ENCODE results near the gene ISL2.
A peak's percentile ranks its signal among the peaks of the same experiment; 100 is the strongest.

ISL2 gene

DNA sequence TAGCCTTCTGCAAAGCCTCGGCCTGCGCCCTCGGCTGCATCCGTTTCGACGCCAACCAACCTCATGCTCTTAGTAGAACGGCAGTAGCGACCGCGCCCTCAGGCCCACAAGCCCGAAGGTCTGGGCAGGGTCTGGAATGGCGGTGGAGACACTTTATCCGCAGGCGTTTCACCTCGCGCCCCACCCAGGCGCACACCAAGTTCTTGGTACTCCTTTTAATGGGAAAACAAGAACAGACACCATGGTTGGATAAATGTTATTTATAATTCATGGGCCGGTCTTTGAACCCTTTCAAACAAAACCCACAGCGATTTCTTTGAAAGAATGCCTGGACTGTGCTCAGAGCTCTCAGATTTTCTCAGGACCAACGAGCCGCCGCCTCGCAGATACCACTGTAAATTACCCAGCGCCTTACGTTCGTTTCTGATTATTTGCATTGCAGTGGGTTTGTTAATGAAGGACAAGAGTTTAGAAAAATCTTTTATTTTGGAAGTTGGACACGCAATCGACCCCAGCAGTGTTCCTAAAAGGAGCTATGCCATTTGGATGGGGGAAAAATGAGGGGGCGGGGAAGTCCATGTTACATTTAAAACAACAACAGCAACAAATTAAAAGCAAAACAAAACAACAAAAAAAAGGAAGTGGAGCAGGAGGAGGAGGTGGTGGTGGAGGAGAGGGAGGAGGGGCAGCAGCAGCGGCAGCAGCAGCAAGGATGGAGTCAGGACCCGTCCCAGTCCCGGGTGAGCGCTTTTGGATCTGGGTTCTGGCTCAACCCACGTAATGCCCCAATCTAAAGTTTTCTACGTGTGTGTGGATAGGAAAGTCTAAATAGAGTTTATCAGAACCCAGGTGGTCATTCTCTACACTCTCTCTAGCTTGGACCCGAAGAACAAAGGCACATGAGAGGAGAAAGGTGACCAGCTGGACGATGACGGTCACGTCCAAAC lies 993 bp upstream of the ISL2 start:
- in situ Hi-C loops (cut with HindIII; ENCODE audit: low pct_ligation_motif_present, low sequenced_read_pairs) = no loop called here
- DNase-seq = no peak
- TF ChIP-seq, protein P1, sequence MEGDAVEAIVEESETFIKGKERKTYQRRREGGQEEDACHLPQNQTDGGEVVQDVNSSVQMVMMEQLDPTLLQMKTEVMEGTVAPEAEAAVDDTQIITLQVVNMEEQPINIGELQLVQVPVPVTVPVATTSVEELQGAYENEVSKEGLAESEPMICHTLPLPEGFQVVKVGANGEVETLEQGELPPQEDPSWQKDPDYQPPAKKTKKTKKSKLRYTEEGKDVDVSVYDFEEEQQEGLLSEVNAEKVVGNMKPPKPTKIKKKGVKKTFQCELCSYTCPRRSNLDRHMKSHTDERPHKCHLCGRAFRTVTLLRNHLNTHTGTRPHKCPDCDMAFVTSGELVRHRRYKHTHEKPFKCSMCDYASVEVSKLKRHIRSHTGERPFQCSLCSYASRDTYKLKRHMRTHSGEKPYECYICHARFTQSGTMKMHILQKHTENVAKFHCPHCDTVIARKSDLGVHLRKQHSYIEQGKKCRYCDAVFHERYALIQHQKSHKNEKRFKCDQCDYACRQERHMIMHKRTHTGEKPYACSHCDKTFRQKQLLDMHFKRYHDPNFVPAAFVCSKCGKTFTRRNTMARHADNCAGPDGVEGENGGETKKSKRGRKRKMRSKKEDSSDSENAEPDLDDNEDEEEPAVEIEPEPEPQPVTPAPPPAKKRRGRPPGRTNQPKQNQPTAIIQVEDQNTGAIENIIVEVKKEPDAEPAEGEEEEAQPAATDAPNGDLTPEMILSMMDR (IDR thresholded peaks at IDR 0.05; ENCODE audit: low read depth, low read length, missing control alignments) = no peak
- H3K27ac ChIP-seq = no peak overlapping the region
- no peaks in the 10 kb centered on the region for H3K36me3 ChIP-seq (replicated peaks)
- peaks cover 40% of the 10 kb centered on the region for H3K27me3 ChIP-seq (replicated peaks)
- peak overlapping the region; percentile 39 for H3K4me3 ChIP-seq (ENCODE audit: low read depth, low read length)

GRCh38 chr15:76337059-76337695 lies 604 bp downstream of the ISL2 start:
- Histone ChIP-seq H3K4me3 (ENCODE audit: low read depth, low read length) (no peak overlapping the region), H3K27ac (no peak overlapping the region), H3K36me3 (replicated peaks) (no peaks in the 10 kb centered on the region), H3K27me3 (replicated peaks) (peaks cover 56% of the 10 kb centered on the region)
- no peak for DNase-seq
- TF ChIP-seq, protein P1 (IDR thresholded peaks at IDR 0.05; ENCODE audit: low read depth, low read length, missing control alignments) = no peak
- in situ Hi-C loops (cut with HindIII; ENCODE audit: low pct_ligation_motif_present, low sequenced_read_pairs) = no loop called here

GRCh38 chr15:76337696-76338485 lies 1.3 kb downstream of the ISL2 start:
- peaks cover 63% of the 10 kb centered on the region for H3K27me3 ChIP-seq (replicated peaks)
- in situ Hi-C loops (cut with HindIII; ENCODE audit: low pct_ligation_motif_present, low sequenced_read_pairs) = no loop called here
- H3K27ac ChIP-seq = no peak overlapping the region
- no peaks in the 10 kb centered on the region for H3K36me3 ChIP-seq (replicated peaks)
- DNase-seq = no peak
- TF ChIP-seq, protein P1 (IDR thresholded peaks at IDR 0.05; ENCODE audit: low read depth, low read length, missing control alignments) = no peak
- H3K4me3 ChIP-seq (ENCODE audit: low read depth, low read length) = no peak overlapping the region

DNA sequence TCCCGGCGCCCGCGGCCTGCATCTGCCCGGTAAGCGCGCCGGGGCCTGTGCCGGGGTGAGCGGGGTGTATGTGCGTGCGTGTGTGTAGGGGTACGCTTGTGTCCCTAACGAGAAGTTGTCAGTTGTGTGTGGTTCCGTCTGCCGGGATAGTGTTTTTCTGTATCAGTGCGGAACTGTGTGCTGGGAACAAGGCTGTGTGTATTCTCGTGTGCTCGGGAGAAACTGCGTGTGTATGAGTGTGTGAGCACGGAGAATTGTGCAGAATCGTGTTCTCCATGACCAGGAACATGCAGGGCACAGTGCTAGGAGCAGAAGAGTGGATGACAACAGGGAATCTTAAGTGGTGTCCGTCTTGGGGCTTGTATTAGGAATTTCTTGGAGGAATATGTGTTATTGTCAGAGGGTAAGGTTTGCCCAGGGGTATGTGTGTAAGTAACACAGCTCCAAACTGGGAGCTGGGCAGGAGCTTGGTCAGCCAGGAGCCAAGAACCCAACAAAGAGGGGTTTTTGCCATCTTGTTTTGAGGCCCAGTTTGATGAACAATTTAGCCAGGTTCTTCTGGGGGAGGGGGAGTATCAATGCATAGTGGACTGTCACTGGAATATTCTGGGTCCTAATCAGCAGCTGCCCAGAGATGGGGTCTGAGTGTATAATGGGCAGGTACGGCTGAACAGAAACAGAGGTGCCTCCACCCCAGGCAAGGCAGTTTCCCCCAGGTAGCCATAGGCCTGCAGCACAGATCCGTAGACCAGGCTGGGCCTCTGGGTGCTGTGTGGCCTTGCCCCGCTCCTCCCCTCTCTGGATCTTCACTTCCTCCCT lies 2.1 kb downstream of the ISL2 start:
- Histone ChIP-seq H3K27ac (no peak overlapping the region), H3K4me3 (ENCODE audit: low read depth, low read length) (no peak overlapping the region), H3K36me3 (replicated peaks) (no peaks in the 10 kb centered on the region), H3K27me3 (replicated peaks) (peaks cover 71% of the 10 kb centered on the region)
- in situ Hi-C loops (cut with HindIII; ENCODE audit: low pct_ligation_motif_present, low sequenced_read_pairs) = no loop called here
- DNase-seq = no peak
- TF ChIP-seq, protein P1 (IDR thresholded peaks at IDR 0.05; ENCODE audit: low read depth, low read length, missing control alignments) = no peak
